ENCODE results near the gene SYCP2L. TPM values are rescaled to one million over a fixed set of nuclear protein-coding genes. Genes with fewer than 3 reads are reported as not detected.
"Not testable (repeated sequence)": the region's sequence is repeated elsewhere in the genome, so short reads cannot be mapped to it uniquely, and the experiment has no call there.

Gene SYCP2L
- 0.99 and 2.9 TPM in 2 replicates for total RNA-seq (2014; rRNA removed; shearing (Covaris generic); ENCODE audit: low replicate concordance)

GRCh38 chr6:10886691-10887502 lies at the start of gene SYCP2L:
Gene SYCP2L, plus strand, starts transcription at chr6:10887052. Its CDS starts 75 bp downstream, at chr6:10887127.
- DNase-seq = peak; percentile 93
- peaks cover 8% of the 10 kb centered on the region for H3K9me3 ChIP-seq
- peaks cover 8% of the 10 kb centered on the region; the same call in 1 of the 2 replicates for H3K27me3 ChIP-seq
- H3K4me3 ChIP-seq = peak within 1 kb of the TSS; percentile 70
- H3K36me3 ChIP-seq = no peaks in the 10 kb centered on the region

- Histone ChIP-seq H3K36me3 (no peaks in the 10 kb centered on the region), H3K4me3 (peak overlapping the region; percentile 59), H3K27me3 (peaks cover 68% of the 10 kb centered on the region), H3K9me3 (no peaks in the 10 kb centered on the region)
- DNase-seq = peak; percentile 23
These were observed 49.2 kb upstream of the SYCP2L start for GRCh38 chr6:10837622-10837994.

GRCh38 chr6:10837995-10838793 lies 48.7 kb upstream of the SYCP2L start, which contains the start of gene MAK:
Gene MAK, minus strand, starts transcription at chr6:10838539. Its CDS starts 7,891 bp downstream, at chr6:10830648.
- peak within 1 kb of the TSS; percentile 59 for H3K4me3 ChIP-seq
- DNase-seq = peak; percentile 86
- peaks cover under 1% of the 10 kb centered on the region for H3K9me3 ChIP-seq
- no peaks in the 10 kb centered on the region for H3K36me3 ChIP-seq
- H3K27me3 ChIP-seq = peaks cover 71% of the 10 kb centered on the region

GRCh38 chr6:10838794-10839333 lies 48.0 kb upstream of the SYCP2L start:
- Histone ChIP-seq H3K9me3 (peaks cover 7% of the 10 kb centered on the region), H3K27me3 (peaks cover 71% of the 10 kb centered on the region), H3K4me3 (peak overlapping the region; percentile 59), H3K36me3 (no peaks in the 10 kb centered on the region)
- no peak for DNase-seq

GRCh38 chr6:10843554-10843953 lies 43.3 kb upstream of the SYCP2L start:
- H3K27me3 ChIP-seq = peaks cover 39% of the 10 kb centered on the region
- H3K36me3 ChIP-seq = no peaks in the 10 kb centered on the region
- H3K9me3 ChIP-seq = peaks cover 8% of the 10 kb centered on the region
- H3K4me3 ChIP-seq = no peak overlapping the region
- DNase-seq = no peak

- DNase-seq = no peak
- peaks cover 10% of the 10 kb centered on the region; the same call in 1 of the 2 replicates for H3K27me3 ChIP-seq
- H3K36me3 ChIP-seq = no peaks in the 10 kb centered on the region
- H3K4me3 ChIP-seq = no peak overlapping the region
- peaks cover 13% of the 10 kb centered on the region for H3K9me3 ChIP-seq
These were observed 39.2 kb upstream of the SYCP2L start for GRCh38 chr6:10847684-10848083.

- Histone ChIP-seq H3K4me3 (no peak overlapping the region), H3K9me3 (peaks cover 23% of the 10 kb centered on the region), H3K36me3 (no peaks in the 10 kb centered on the region), H3K27me3 (0 out of 2 replicates have a peak, but pooled peaks cover 10% of the 10 kb centered on the region)
- DNase-seq = no peak
These were observed 37.0 kb upstream of the SYCP2L start for GRCh38 chr6:10849901-10850300.

- no peaks in the 10 kb centered on the region for H3K36me3 ChIP-seq
- DNase-seq = no peak
- 0 out of 2 replicates have a peak, but pooled peaks cover 10% of the 10 kb centered on the region for H3K27me3 ChIP-seq
- H3K4me3 ChIP-seq = no peak overlapping the region
- peaks cover 25% of the 10 kb centered on the region for H3K9me3 ChIP-seq
These were observed 36.1 kb upstream of the SYCP2L start for GRCh38 chr6:10850728-10851127.

- DNase-seq = no peak
- Histone ChIP-seq H3K27me3 (0 out of 2 replicates have a peak, but pooled peaks cover 12% of the 10 kb centered on the region), H3K36me3 (no peaks in the 10 kb centered on the region), H3K4me3 (no peak overlapping the region), H3K9me3 (peaks cover 25% of the 10 kb centered on the region)
These were observed 34.4 kb upstream of the SYCP2L start for GRCh38 chr6:10852361-10852960.

- H3K9me3 ChIP-seq = peaks cover 25% of the 10 kb centered on the region
- H3K36me3 ChIP-seq, DNase-seq, H3K4me3 ChIP-seq: not testable (repeated sequence)
- peaks cover 15% of the 10 kb centered on the region; the same call in 1 of the 2 replicates for H3K27me3 ChIP-seq
These were observed 33.0 kb upstream of the SYCP2L start for GRCh38 chr6:10853849-10854300.

GRCh38 chr6:10854922-10855632 lies 31.8 kb upstream of the SYCP2L start:
- H3K27me3 ChIP-seq = peaks cover 15% of the 10 kb centered on the region; the same call in 1 of the 2 replicates
- peak; percentile 14 for DNase-seq

GRCh38 chr6:10857259-10857658 lies 29.6 kb upstream of the SYCP2L start:
- Histone ChIP-seq H3K36me3 (no peaks in the 10 kb centered on the region), H3K4me3 (no peak overlapping the region), H3K9me3 (peaks cover 24% of the 10 kb centered on the region), H3K27me3 (peaks cover 11% of the 10 kb centered on the region; the same call in 1 of the 2 replicates)
- no peak for DNase-seq

More at GRCh38 chr6:10854922-10855632, 31.8 kb upstream of the SYCP2L start:
- Histone ChIP-seq H3K36me3 (no peaks in the 10 kb centered on the region), H3K9me3 (peaks cover 25% of the 10 kb centered on the region), H3K4me3 (no peak overlapping the region)

- Histone ChIP-seq H3K4me3 (no peak overlapping the region), H3K27me3 (peaks cover 7% of the 10 kb centered on the region; the same call in 1 of the 2 replicates), H3K36me3 (no peaks in the 10 kb centered on the region), H3K9me3 (no peaks in the 10 kb centered on the region; the same call in 1 of the 2 replicates)
- no peak for DNase-seq
These were observed 25.8 kb upstream of the SYCP2L start for GRCh38 chr6:10861086-10861485.

- no peak for DNase-seq
- no peaks in the 10 kb centered on the region for H3K9me3 ChIP-seq
- H3K27me3 ChIP-seq = peaks cover 5% of the 10 kb centered on the region; the same call in 1 of the 2 replicates
- no peaks in the 10 kb centered on the region for H3K36me3 ChIP-seq
- H3K4me3 ChIP-seq = no peak overlapping the region
These were observed 24.5 kb upstream of the SYCP2L start for GRCh38 chr6:10862361-10862760.

- not testable (repeated sequence) for H3K4me3 ChIP-seq, H3K36me3 ChIP-seq, H3K9me3 ChIP-seq, H3K27me3 ChIP-seq, DNase-seq
These were observed 23.8 kb upstream of the SYCP2L start for GRCh38 chr6:10863031-10863430.

- not testable (repeated sequence) for H3K4me3 ChIP-seq, H3K9me3 ChIP-seq, H3K27me3 ChIP-seq, H3K36me3 ChIP-seq, DNase-seq
These were observed 20.1 kb upstream of the SYCP2L start for GRCh38 chr6:10866709-10867108.
